OCI-LY7 (cell line): ENCODE results near the gene PGR.

Experiments
- EZH2phosphoT487 ChIP-seq: fragments of 200-600 bp; sonication (generic); IDR thresholded peaks from 2 replicates; pipeline ENCODE4 v1.6.1; 2018; ENCODE audit warnings: low read depth, borderline replicate concordance, mild to moderate bottlenecking, mixed run types, antibody characterized with exemption, low read length, moderate library complexity, mixed read lengths
- TF ChIP-seq, protein P1 (sequence below): fragments of 200-600 bp; sonication (generic); conservative IDR thresholded peaks from 2 replicates; pipeline ENCODE4 v1.5.1; 2014; ENCODE audit warnings: mild to moderate bottlenecking, antibody characterized with exemption, low read length, moderate library complexity, mixed read lengths

GRCh38 chr11:100999756-101000155, 129.9 kb downstream of the PGR start:
- TF ChIP-seq, protein P1, sequence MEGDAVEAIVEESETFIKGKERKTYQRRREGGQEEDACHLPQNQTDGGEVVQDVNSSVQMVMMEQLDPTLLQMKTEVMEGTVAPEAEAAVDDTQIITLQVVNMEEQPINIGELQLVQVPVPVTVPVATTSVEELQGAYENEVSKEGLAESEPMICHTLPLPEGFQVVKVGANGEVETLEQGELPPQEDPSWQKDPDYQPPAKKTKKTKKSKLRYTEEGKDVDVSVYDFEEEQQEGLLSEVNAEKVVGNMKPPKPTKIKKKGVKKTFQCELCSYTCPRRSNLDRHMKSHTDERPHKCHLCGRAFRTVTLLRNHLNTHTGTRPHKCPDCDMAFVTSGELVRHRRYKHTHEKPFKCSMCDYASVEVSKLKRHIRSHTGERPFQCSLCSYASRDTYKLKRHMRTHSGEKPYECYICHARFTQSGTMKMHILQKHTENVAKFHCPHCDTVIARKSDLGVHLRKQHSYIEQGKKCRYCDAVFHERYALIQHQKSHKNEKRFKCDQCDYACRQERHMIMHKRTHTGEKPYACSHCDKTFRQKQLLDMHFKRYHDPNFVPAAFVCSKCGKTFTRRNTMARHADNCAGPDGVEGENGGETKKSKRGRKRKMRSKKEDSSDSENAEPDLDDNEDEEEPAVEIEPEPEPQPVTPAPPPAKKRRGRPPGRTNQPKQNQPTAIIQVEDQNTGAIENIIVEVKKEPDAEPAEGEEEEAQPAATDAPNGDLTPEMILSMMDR: no peak
- no peak for TF ChIP-seq EZH2phosphoT487
